ENCODE measurements around the gene CTTNBP2NL.

- TF ChIP-seq POLR2AphosphoS5 (IDR thresholded peaks at IDR 0.05; ENCODE audit: insufficient read depth in 1 of 2, low read depth in 1 of 2) (no peak), POLR2A (IDR thresholded peaks at IDR 0.05) (no peak)
- TF ChIP-seq, protein P1, sequence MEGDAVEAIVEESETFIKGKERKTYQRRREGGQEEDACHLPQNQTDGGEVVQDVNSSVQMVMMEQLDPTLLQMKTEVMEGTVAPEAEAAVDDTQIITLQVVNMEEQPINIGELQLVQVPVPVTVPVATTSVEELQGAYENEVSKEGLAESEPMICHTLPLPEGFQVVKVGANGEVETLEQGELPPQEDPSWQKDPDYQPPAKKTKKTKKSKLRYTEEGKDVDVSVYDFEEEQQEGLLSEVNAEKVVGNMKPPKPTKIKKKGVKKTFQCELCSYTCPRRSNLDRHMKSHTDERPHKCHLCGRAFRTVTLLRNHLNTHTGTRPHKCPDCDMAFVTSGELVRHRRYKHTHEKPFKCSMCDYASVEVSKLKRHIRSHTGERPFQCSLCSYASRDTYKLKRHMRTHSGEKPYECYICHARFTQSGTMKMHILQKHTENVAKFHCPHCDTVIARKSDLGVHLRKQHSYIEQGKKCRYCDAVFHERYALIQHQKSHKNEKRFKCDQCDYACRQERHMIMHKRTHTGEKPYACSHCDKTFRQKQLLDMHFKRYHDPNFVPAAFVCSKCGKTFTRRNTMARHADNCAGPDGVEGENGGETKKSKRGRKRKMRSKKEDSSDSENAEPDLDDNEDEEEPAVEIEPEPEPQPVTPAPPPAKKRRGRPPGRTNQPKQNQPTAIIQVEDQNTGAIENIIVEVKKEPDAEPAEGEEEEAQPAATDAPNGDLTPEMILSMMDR (IDR thresholded peaks at IDR 0.05) = no peak
Observed at GRCh38 chr1:112477550-112477949, 81.5 kb downstream of the CTTNBP2NL start.

Data from vagina (tissue), 2 donors.